Stimulated activated CD8-positive, alpha-beta memory T cell treated with anti-CD3 and anti-CD28 coated beads, Interleukin-4, amount 100 ng/mL, for 24 hours (primary cell): ENCODE measurements around the gene HOOK2.

Source experiments
- DNase-seq: peaks from one replicate; pipeline ENCODE4 v3.0.0-alpha.2; 2020; ENCODE audit warnings: low read depth

HOOK2 gene

GRCh38 chr19:12794196-12794941 is 19.0 kb upstream of the HOOK2 start:
- no peak for DNase-seq

DNA sequence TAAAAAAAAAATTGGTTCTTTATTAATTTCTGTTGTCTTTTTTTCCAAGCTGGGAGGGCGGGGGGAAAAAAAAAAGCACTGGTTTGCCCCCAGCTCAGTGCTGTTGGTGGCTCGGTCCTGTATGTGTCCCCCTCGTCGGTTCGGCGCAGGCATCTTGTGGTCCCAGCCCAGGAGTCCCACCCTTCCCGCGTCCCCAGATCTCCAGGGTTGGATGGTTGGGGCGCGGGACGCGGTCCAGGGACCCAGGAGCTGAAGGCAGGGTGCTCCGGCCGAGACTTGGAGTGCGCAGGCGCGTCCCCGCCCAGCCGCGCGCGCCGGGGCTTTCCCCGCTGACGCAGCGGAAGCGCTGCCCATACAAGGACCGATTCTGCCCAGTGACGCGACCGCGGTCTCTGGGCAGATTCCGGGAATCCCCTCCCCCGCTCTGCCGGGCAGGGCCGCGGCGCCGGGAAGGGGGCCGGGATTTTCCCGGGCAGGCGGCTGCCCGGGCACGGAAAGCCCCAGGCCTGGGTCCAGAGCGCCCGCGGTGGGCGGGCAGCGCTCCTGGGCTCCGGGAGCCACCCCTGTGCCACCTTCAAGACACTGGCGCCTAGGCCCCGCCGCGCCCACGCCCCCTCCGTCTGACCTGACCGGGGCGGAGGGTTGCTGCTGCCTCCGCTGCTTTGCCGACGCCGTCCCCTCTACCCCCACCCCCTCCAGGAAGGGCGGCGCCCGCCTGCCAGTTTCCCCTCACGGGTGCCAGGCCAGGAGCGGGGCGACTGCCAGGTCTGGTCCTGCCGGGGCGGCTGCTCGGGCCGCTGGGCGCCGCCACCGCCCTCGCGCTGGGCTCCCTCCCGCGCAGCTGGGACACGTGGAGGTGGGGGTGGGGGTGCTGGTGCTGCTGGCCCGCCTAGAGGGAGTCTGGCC is 18.2 kb upstream of the HOOK2 start:
- DNase-seq = peak; percentile 87

- DNase-seq = no peak
Measured at GRCh38 chr19:12792853-12793289, 17.5 kb upstream of the HOOK2 start.

GRCh38 chr19:12792051-12792852 is 16.9 kb upstream of the HOOK2 start:
- DNase-seq = peak; percentile 60

DNA sequence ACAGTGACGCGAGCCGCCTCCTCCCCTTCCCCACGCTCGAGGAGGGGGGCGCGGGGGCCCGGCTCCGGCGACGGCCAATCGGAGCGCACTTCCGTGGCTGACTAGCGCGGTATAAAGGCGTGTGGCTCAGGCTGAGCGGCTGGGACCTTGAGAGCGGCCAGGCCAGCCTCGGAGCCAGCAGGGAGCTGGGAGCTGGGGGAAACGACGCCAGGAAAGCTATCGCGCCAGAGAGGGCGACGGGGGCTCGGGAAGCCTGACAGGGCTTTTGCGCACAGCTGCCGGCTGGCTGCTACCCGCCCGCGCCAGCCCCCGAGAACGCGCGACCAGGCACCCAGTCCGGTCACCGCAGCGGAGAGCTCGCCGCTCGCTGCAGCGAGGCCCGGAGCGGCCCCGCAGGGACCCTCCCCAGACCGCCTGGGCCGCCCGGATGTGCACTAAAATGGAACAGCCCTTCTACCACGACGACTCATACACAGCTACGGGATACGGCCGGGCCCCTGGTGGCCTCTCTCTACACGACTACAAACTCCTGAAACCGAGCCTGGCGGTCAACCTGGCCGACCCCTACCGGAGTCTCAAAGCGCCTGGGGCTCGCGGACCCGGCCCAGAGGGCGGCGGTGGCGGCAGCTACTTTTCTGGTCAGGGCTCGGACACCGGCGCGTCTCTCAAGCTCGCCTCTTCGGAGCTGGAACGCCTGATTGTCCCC is 16.1 kb upstream of the HOOK2 start, which contains the start of gene JUNB:
Gene JUNB (plus strand): TSS at position 142 of the 706 bp plus-strand sequence. CDS start 286 bp downstream, at position 428.
- DNase-seq = peak; percentile 93

DNA sequence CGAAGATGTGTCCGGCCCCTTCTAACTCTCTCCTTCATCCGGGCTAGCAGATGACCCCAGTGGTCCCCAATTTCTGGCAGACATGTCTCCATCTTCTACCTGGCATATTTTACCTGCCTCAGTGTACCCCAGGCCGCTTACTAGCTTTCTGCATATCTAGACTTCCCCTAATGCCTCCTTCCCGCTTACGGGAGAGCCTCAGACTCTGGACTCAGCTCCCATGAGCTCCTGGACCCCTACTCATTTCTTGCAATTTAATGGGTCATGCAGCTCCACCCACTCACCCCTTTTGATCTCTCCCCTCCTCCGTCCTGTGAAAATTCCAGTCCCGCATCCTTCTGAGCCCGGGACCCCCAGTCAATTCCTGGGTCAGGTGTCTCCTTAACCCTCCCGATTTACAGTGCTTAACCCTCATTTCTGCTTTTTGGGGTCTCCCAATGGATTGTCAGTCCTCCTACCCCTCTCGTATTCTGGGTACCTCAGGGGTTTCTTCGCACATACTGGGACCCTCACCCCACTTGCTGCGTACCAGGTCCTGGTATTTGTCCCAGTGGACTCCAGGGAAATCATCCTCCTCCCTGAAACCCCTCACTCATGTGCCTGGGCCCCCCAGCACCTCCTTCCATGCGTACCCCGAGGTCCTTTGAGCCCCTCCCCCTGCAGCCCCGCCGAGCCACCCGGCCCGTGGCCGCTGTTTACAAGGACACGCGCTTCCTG is 15.4 kb upstream of the HOOK2 start:
- DNase-seq = no peak

DNA sequence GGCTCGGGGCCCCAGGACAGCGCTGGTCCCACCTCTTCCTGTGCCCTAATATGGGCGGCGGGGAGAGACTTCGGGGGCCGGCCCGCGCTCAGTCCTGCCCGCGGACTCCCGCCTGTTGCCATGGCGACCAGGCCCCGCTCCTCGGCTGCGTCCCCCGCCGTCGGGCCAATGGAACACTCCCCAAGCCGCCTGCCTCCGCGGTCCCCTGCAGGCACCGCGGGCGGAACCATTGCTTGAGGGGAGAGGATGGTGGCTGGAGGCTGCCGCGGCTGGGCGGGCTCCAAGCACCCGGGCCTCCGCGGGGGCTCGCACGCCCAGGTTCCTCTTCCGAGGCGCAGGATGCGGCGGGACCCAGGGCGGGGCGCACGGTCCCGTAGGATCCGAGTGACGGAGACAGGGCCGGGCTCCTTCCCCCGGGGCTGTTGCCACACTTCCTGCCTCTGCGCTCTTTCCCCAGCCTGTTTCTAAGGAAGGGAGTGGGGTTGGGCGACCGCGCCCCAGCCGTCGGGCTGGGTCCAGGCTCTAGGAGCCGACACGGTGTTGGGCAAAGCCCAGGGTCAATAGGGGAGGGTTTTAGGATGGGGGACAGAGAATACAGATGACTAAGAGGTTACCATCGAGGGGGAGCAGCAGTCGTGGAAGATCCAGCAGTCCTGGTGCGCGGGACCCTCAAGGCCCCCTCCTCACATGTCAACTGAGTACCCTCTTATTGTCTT is 14.7 kb upstream of the HOOK2 start:
- peak; percentile 94 for DNase-seq

- DNase-seq = no peak
Measured at GRCh38 chr19:12789098-12789903, 13.9 kb upstream of the HOOK2 start.

DNA sequence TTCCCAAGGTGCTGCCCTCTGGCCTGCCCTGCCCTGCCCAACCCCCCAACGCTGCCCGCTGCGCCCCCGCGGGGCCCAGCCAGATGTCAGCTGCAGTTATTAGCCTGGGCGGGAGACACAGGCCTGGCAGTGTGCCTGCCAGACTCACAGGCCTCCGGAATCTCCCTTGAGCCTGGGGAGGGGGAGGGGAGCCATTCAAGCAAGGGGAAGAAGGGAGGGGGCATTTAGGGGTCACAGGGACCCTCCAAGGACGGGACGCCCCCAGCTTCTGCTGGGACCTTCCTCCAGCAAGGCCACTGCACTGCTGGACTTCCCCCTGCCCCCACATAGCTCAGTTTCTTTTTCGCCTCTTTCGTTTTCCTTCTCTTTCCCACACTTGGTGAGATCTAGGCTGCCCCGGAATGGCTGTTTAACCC is 13.3 kb upstream of the HOOK2 start:
- no peak for DNase-seq

- DNase-seq = no peak
Measured at GRCh38 chr19:12788042-12788681, 12.8 kb upstream of the HOOK2 start.

DNA sequence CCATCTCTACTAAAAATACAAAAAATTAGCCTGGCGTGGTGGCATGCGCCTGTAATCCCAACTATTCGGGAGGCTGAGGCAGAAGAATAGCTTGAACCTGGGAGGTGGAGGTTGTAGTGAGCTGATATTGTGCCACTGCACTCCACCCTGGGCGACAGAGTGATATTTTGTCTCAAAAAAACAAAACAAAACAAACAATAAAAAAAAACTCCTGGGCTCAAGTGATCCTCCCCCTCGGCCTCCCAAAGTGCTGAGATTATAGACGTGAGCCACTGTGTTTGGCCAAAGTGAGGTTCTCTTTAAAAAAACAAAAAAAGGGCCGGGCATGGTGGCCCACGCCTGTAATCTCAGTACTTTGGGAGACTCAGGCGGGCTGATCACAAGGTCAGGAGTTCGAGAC is 12.1 kb upstream of the HOOK2 start:
- no peak for DNase-seq

DNA sequence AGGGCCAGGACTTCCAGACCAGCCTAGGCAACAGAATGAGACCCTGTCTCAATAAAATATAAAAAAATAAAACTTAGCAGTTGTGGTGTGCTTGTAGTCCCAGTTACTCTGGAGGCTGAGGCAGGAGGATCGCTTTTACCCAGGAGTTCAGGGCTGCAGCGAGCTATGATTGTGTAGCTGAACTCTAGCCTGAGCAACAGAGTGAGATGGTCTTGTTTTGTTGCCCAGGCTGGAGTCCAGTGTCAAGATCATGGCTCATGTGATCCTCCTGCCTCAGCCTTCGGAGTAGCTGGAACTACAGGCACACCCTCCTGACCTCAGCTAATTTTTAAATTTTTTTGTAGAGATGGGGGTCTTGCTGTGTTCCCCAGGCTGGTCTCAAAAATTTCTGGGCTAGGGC is 11.6 kb upstream of the HOOK2 start:
- DNase-seq = no peak

DNA sequence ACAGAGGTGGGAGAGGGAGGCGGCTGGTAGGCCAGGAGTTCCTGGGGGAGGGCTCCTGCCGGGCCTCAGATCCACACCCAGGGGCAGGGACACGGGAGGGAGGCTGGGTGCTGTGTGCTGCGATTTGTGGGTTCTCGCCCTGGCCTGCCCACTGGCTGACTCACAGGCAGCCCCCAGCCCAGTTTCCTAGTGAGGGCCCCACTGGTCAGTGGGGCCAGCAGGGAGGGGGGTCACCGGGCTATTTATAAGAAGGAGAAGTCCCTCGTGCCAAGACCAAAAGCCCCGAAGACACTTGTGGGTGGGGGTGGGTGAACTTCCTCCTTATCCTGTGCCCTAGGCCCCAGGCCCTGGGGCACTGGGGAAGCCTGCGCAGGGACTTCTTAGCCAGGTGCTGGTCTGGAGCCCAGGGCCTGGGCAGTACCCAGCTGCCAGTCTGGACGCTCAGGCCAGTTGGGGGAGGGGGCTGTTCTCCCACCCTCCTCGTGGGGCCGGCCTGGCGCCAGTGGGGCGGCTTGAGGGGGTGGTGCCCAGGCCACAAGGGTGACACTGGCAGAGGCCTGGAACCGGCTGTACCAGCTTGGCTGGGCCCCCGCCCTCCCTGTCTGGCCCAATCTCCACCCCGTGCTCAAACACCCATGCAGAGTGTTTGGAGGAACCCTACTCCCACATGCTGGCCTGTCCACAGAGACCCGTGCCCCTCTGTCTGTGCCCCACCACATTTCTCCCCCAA is 11.0 kb upstream of the HOOK2 start:
- DNase-seq = no peak

- DNase-seq = no peak
Measured at GRCh38 chr19:12785431-12786031, 10.2 kb upstream of the HOOK2 start.

DNA sequence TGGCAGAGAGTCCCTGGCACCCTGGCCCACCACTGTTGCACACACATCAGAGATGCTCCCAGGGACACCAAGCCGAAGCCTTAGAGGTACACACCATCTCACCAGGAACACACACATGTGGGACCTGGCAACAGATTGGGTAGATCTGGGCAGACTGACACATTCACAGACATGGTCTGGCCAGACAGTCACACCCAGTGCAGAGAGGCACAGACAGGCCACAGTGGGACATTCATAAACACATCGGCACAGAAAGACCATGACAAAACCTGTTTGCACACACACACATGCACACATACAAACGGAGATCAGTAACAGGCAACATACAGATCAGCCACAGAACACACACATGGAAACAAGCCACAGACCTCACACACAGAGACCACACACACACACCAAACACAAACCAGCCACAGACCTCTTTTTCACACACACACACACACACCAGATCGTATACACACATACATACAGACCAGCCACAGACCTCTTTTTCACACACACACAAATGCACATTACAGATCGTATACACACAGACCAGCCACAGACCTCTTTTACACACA is 9.6 kb upstream of the HOOK2 start:
- no peak for DNase-seq

GRCh38 chr19:12784394-12784870 is 9.1 kb upstream of the HOOK2 start:
- no peak for DNase-seq

DNA sequence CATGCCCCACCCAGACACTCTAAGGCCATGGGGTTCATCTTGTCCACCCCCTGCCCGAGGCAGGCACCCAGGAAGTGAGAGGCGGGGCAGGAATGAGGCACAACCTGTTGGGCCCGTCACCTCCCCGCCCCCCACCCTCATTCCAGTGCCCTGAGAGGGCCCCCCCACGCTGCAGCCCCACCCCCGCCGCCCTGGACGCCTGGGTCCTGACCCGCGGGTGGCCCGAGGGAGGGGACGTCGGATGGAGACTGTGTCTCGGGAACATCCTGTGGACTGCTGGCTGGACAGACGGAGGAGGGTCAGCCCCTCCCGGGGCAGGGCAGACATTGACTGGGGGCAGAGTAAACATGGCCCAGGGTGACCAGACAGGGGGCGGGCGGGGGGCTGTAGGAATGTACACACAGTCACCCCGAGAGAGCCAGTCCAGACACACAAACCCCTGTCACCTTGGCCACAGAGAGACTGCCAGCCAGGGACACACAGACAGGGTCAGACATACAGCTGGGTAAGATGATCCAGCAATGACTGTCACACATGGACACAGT is 8.6 kb upstream of the HOOK2 start:
- DNase-seq = no peak
